Measurements from ENCODE around the gene LPAR4. TPM values are rescaled to one million over a fixed set of nuclear protein-coding genes. Genes with fewer than 3 reads are reported as not detected.

The LPAR4 gene
- total RNA-seq: not detected

GRCh38 chrX:78747489-78747888 is at the start of gene LPAR4:
LPAR4 (plus strand) TSS chrX:78747720; CDS start chrX:78754870, 7,150 bp downstream.

Other genes starting within 250 kb of the LPAR4 start
- not detected for gene RTL3, start 88.4 kb upstream of the LPAR4 start, total RNA-seq
- 10 to 100 TPM; 57.0 to 71.6 TPM for gene P2RY10, start 197.7 kb downstream of the LPAR4 start, total RNA-seq

Data from activated naive CD4-positive, alpha-beta T cell treated with anti-CD3 and anti-CD28 coated beads, Interleukin-2, amount 10 ng/mL, durations not matched to agents 5 hours and 36 hours (primary cell).